ENCODE data around the gene CDC7. TPM values are rescaled to one million over a fixed set of nuclear protein-coding genes. Genes with fewer than 3 reads are reported as not detected.
"Not testable (repeated sequence)": the region's sequence is repeated elsewhere in the genome, so short reads cannot be mapped to it uniquely, and the experiment has no call there.

Gene CDC7
- total and polyA plus RNA-seq, 9 donors = 7.9 to 12.5 (median 9.5) TPM

- DNase-seq = no peak
- Histone ChIP-seq H3K27me3 (ENCODE audit: control insufficient read depth, insufficient read depth, low read length) (no peaks in the 10 kb centered on the region), H3K36me3 (ENCODE audit: control insufficient read depth, insufficient read depth, low read length) (peaks cover 3% of the 10 kb centered on the region), H3K27ac (ENCODE audit: low read length) (no peak overlapping the region), H3K4me3 (ENCODE audit: low read length) (no peak overlapping the region), H3K4me1 (ENCODE audit: control insufficient read depth, insufficient read depth, low read length) (no peaks in the 10 kb centered on the region), H3K9me3 (replicated peaks; ENCODE audit: control insufficient read depth, low read depth, low read length) (no peaks in the 10 kb centered on the region)
- WGBS (ENCODE audit: insufficient coverage) = 50% methylated on average over 2 of the region's 4 CpGs
Observed at GRCh38 chr1:91506071-91506470, 5.4 kb downstream of the CDC7 start.

DNA sequence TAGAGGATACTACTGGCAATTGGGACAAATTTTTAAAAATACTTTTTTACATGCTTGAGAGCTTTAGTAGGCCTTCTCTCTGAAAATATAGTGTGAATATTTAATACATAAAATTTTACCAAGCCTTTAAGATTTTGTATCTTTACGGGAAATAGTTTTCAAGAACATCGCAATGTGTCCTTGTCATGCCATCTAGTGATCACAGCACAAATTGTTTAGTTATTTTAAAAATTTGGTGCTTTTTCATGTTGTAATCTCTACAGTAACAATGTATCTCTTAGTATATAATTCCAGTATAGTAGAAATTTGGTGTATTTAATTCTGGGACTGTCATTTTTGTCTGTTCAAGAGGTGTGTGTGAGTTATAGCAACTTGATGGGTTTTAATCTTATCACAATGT lies 6.7 kb downstream of the CDC7 start:
- no peaks in the 10 kb centered on the region for H3K27me3 ChIP-seq (ENCODE audit: control insufficient read depth, insufficient read depth, low read length)
- H3K4me3 ChIP-seq (ENCODE audit: low read length) = no peak overlapping the region
- H3K9me3 ChIP-seq (replicated peaks; ENCODE audit: control insufficient read depth, low read depth, low read length) = no peaks in the 10 kb centered on the region
- H3K36me3 ChIP-seq (ENCODE audit: control insufficient read depth, insufficient read depth, low read length) = peaks cover 3% of the 10 kb centered on the region
- DNase-seq = no peak
- H3K4me1 ChIP-seq (ENCODE audit: control insufficient read depth, insufficient read depth, low read length) = no peaks in the 10 kb centered on the region
- WGBS (ENCODE audit: insufficient coverage) = no CpG with 5 or more reads among the region's 2 CpGs
- H3K27ac ChIP-seq (ENCODE audit: low read length) = no peak overlapping the region

DNA sequence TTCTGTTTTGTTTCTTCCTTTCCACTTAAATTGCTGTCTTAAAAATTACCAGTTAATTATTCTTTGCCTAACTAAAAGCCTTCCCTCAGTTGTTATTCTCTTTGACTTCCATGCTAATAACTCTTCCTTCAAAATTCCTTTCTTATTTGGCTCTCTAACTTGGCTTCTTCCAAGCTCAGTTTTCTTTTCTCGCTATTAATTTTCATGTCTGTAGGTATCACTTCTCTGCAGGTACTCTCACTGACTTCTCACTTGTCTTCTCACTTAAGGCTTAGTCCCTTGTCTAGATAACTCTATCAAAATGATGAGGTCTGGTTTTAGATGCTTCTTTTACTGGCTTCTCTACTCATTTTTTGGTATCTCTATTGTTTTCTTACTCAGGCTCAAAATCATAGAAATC lies 10.1 kb downstream of the CDC7 start:
- Histone ChIP-seq H3K4me3 (ENCODE audit: low read length) (no peak overlapping the region), H3K9me3 (replicated peaks; ENCODE audit: control insufficient read depth, low read depth, low read length) (no peaks in the 10 kb centered on the region), H3K36me3 (ENCODE audit: control insufficient read depth, insufficient read depth, low read length) (peaks cover 9% of the 10 kb centered on the region), H3K27ac (ENCODE audit: low read length) (no peak overlapping the region), H3K27me3 (ENCODE audit: control insufficient read depth, insufficient read depth, low read length) (no peaks in the 10 kb centered on the region), H3K4me1 (ENCODE audit: control insufficient read depth, insufficient read depth, low read length) (no peaks in the 10 kb centered on the region)
- no peak for DNase-seq
- whole genome bisulfite sequencing (ENCODE audit: insufficient coverage) = no CpG with 5 or more reads among the region's 1 CpG

DNA sequence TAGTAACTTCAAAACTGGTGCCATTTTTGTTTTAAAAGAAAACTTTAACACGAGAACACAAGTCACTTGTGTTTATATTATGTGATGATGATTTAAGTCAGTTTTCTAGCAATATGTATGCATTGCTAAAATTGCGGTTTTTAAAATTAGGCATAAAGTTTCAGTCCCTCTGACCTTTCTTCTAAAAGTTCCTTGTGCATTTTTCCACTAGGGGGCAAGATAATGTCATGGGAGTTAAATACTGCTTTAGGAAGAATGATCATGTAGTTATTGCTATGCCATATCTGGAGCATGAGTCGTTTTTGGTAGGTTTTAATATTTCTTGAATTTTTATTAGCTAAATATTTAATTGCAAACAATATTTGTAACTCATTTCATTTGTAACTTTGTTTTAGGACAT lies 10.7 kb downstream of the CDC7 start:
- no peaks in the 10 kb centered on the region for H3K27me3 ChIP-seq (ENCODE audit: control insufficient read depth, insufficient read depth, low read length)
- H3K36me3 ChIP-seq (ENCODE audit: control insufficient read depth, insufficient read depth, low read length) = peaks cover 9% of the 10 kb centered on the region
- WGBS (ENCODE audit: insufficient coverage) = no CpG with 5 or more reads among the region's 3 CpGs
- no peak overlapping the region for H3K4me3 ChIP-seq (ENCODE audit: low read length)
- no peaks in the 10 kb centered on the region for H3K9me3 ChIP-seq (replicated peaks; ENCODE audit: control insufficient read depth, low read depth, low read length)
- H3K4me1 ChIP-seq (ENCODE audit: control insufficient read depth, insufficient read depth, low read length) = no peaks in the 10 kb centered on the region
- H3K27ac ChIP-seq (ENCODE audit: low read length) = no peak overlapping the region
- peak; percentile 74 for DNase-seq

DNA sequence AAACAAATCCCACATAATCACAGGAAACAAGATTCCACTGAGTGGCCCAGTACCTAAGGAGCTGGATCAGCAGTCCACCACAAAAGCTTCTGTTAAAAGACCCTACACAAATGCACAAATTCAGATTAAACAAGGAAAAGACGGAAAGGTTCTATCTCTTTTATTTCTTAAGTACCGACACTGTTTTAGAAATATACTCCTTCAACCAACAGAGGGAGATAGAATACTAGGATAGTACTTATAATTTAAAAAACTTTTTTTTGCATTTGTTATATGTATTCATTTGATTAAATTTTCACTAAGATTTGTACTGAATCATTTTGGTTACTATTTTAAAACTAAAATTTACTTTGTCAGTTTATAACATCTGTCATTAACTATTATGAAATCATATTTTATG lies 12.5 kb downstream of the CDC7 start:
- DNase-seq = peak; percentile 59
- H3K4me1 ChIP-seq (ENCODE audit: control insufficient read depth, insufficient read depth, low read length) = no peaks in the 10 kb centered on the region
- H3K27me3 ChIP-seq (ENCODE audit: control insufficient read depth, insufficient read depth, low read length) = no peaks in the 10 kb centered on the region
- H3K9me3 ChIP-seq (replicated peaks; ENCODE audit: control insufficient read depth, low read depth, low read length) = no peaks in the 10 kb centered on the region
- H3K36me3 ChIP-seq (ENCODE audit: control insufficient read depth, insufficient read depth, low read length) = peaks cover 9% of the 10 kb centered on the region
- WGBS (ENCODE audit: insufficient coverage) = no CpG with 5 or more reads among the region's 2 CpGs
- H3K4me3 ChIP-seq (ENCODE audit: low read length) = no peak overlapping the region
- H3K27ac ChIP-seq (ENCODE audit: low read length) = no peak overlapping the region

GRCh38 chr1:91513706-91514105 lies 13.1 kb downstream of the CDC7 start:
- DNase-seq = no peak
- Histone ChIP-seq H3K4me1 (ENCODE audit: control insufficient read depth, insufficient read depth, low read length) (no peaks in the 10 kb centered on the region), H3K27me3 (ENCODE audit: control insufficient read depth, insufficient read depth, low read length) (no peaks in the 10 kb centered on the region), H3K36me3 (ENCODE audit: control insufficient read depth, insufficient read depth, low read length) (peaks cover 11% of the 10 kb centered on the region), H3K27ac (ENCODE audit: low read length) (no peak overlapping the region), H3K9me3 (replicated peaks; ENCODE audit: control insufficient read depth, low read depth, low read length) (no peaks in the 10 kb centered on the region), H3K4me3 (ENCODE audit: low read length) (no peak overlapping the region)
- WGBS (ENCODE audit: insufficient coverage) = no CpG with 5 or more reads among the region's 1 CpG

DNA sequence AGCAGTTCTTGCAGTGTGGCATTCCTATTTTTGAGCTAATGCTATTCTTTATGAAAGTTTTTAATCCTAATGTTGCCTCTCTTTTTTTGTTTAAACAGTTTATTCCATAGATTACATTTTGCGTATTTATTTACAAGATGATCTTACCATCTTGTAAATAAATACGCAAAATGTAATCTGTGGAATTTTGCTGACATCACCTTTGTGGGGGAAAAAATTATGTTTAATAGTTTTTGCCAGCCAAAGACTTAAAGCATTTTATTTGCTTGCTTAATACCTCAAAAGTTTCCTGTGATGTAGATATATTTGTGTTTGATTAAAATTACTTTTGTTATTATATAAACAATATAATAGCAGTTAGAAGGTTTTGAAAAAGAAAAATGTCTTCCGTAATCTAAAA lies 15.3 kb downstream of the CDC7 start:
- H3K27ac ChIP-seq (ENCODE audit: low read length) = no peak overlapping the region
- WGBS (ENCODE audit: insufficient coverage) = no CpG with 5 or more reads among the region's 3 CpGs

GRCh38 chr1:91516605-91517004 lies 16.0 kb downstream of the CDC7 start:
- not testable (repeated sequence) for H3K36me3 ChIP-seq (ENCODE audit: control insufficient read depth, insufficient read depth, low read length); DNase-seq; H3K4me1 ChIP-seq (ENCODE audit: control insufficient read depth, insufficient read depth, low read length); H3K4me3 ChIP-seq (ENCODE audit: low read length); H3K9me3 ChIP-seq (replicated peaks; ENCODE audit: control insufficient read depth, low read depth, low read length); H3K27me3 ChIP-seq (ENCODE audit: control insufficient read depth, insufficient read depth, low read length); H3K27ac ChIP-seq (ENCODE audit: low read length)
- 91% methylated on average over 6 of the region's 7 CpGs for WGBS (ENCODE audit: insufficient coverage)

More for the DNA sequence above, 15.3 kb downstream of the CDC7 start:
- H3K36me3 ChIP-seq (ENCODE audit: control insufficient read depth, insufficient read depth, low read length) = peaks cover 8% of the 10 kb centered on the region
- no peaks in the 10 kb centered on the region for H3K4me1 ChIP-seq (ENCODE audit: control insufficient read depth, insufficient read depth, low read length)
- DNase-seq = no peak
- no peak overlapping the region for H3K4me3 ChIP-seq (ENCODE audit: low read length)
- no peaks in the 10 kb centered on the region for H3K27me3 ChIP-seq (ENCODE audit: control insufficient read depth, insufficient read depth, low read length)
- no peaks in the 10 kb centered on the region for H3K9me3 ChIP-seq (replicated peaks; ENCODE audit: control insufficient read depth, low read depth, low read length)

GRCh38 chr1:91519167-91519566 lies 18.5 kb downstream of the CDC7 start:
- DNase-seq = peak; percentile 39
- not testable (repeated sequence) for H3K9me3 ChIP-seq (replicated peaks; ENCODE audit: control insufficient read depth, low read depth, low read length); H3K4me3 ChIP-seq (ENCODE audit: low read length); H3K27me3 ChIP-seq (ENCODE audit: control insufficient read depth, insufficient read depth, low read length); H3K36me3 ChIP-seq (ENCODE audit: control insufficient read depth, insufficient read depth, low read length); H3K27ac ChIP-seq (ENCODE audit: low read length); H3K4me1 ChIP-seq (ENCODE audit: control insufficient read depth, insufficient read depth, low read length)
- WGBS (ENCODE audit: insufficient coverage) = no CpG with 5 or more reads among the region's 2 CpGs

DNA sequence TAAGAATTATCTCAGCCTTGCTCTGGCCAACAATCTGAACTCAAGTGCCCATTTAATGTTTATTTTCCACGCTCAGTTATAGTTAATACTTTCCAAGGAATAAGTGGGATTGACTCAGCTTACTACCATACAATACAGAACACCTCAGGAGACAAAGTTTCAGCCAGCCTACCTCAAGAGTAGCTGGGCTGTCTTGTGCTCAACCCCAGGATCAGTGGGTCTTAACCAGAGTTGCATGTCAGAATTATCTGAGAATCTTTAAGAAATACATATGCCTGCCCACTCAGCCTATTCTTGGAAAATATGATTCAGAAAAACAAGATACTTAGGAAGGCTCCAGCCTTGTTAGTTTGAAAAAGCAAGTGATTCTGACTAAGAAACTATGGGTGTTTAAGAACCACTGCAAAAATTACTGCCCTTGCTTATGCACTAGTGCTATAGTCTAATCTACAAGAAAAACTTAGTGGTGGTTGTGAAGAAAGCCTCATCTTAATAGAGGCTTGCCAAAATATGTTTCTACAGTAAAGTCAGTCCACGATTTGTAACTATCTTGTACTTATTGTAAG lies 20.4 kb downstream of the CDC7 start:
- DNase-seq = no peak
- no CpG with 5 or more reads among the region's 2 CpGs for WGBS (ENCODE audit: insufficient coverage)

DNA sequence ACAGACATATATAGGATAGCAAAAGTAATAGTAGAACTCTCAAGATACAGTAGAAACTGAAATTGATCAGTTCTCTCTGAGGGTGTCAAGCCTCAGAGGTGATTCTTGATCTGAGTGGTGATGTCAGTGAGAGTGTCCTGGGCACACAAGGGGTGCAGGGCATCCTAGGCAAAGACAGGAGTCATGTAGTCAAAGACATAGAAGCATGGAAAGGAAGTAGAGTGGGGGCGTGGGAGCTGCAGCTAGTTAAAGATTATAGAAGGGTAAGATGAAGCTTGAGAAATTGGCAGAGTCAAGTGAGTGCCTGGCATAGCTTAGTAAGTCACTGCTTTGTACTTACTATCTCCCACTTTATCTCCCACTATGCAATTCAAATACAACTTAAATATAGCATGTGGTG lies 22.8 kb downstream of the CDC7 start:
- Histone ChIP-seq H3K27ac (ENCODE audit: low read length) (no peak overlapping the region), H3K36me3 (ENCODE audit: control insufficient read depth, insufficient read depth, low read length) (no peaks in the 10 kb centered on the region), H3K27me3 (ENCODE audit: control insufficient read depth, insufficient read depth, low read length) (no peaks in the 10 kb centered on the region), H3K9me3 (replicated peaks; ENCODE audit: control insufficient read depth, low read depth, low read length) (no peaks in the 10 kb centered on the region), H3K4me1 (ENCODE audit: control insufficient read depth, insufficient read depth, low read length) (no peaks in the 10 kb centered on the region), H3K4me3 (ENCODE audit: low read length) (no peak overlapping the region)
- WGBS (ENCODE audit: insufficient coverage) = no CpG with 5 or more reads among the region's 1 CpG
- DNase-seq = no peak

More for the DNA sequence above, 20.4 kb downstream of the CDC7 start:
- Histone ChIP-seq H3K36me3 (ENCODE audit: control insufficient read depth, insufficient read depth, low read length) (peaks cover 2% of the 10 kb centered on the region), H3K27ac (ENCODE audit: low read length) (no peak overlapping the region), H3K9me3 (replicated peaks; ENCODE audit: control insufficient read depth, low read depth, low read length) (no peaks in the 10 kb centered on the region), H3K27me3 (ENCODE audit: control insufficient read depth, insufficient read depth, low read length) (no peaks in the 10 kb centered on the region), H3K4me3 (ENCODE audit: low read length) (no peak overlapping the region), H3K4me1 (ENCODE audit: control insufficient read depth, insufficient read depth, low read length) (no peaks in the 10 kb centered on the region)
